DOHH2 (cell line): ENCODE results near the gene GIPC3.

Experiments used
- H3F3A ChIP-seq: fragments of 200-600 bp; sonication (generic), shearing (Covaris generic); 2 replicates; pipeline ENCODE4 v1.6.0; 2016; ENCODE audit warnings: antibody characterized with exemption, mild to moderate bottlenecking; ENCODE audit not compliant: control insufficient read depth, insufficient read depth
- H3K27ac ChIP-seq: fragments of 200-600 bp; sonication (generic); 2 replicates; pipeline ENCODE4 v1.5.1; 2014; ENCODE audit warnings: low read depth, mild to moderate bottlenecking, low read length, moderate library complexity
- H3K27me3 ChIP-seq: fragments of 200-600 bp; sonication (generic); 2 replicates; pipeline ENCODE4 v1.6.1; 2014; ENCODE audit warnings: mild to moderate bottlenecking, low read length, mixed read lengths; ENCODE audit not compliant: control insufficient read depth
- H3K36me3 ChIP-seq: fragments of 200-600 bp; sonication (generic); 2 replicates; pipeline ENCODE4 v1.6.1; 2014; ENCODE audit warnings: mild to moderate bottlenecking, low read length, moderate library complexity, mixed read lengths; ENCODE audit not compliant: control insufficient read depth
- H3K4me1 ChIP-seq: fragments of 200-600 bp; sonication (generic); 2 replicates; pipeline ENCODE4 v1.6.1; 2014; ENCODE audit warnings: mild to moderate bottlenecking, low read length, mixed read lengths; ENCODE audit not compliant: control insufficient read depth
- H3K4me2 ChIP-seq: fragments of 200-600 bp; sonication (generic); 2 replicates; pipeline ENCODE4 v1.6.0; 2014; ENCODE audit warnings: mild to moderate bottlenecking, low read length, moderate library complexity
- H3K4me3 ChIP-seq: fragments of 200-600 bp; sonication (generic); 2 replicates; pipeline ENCODE4 v1.5.1; 2014; ENCODE audit warnings: mild to moderate bottlenecking, low read length, mixed read lengths
- H3K79me2 ChIP-seq: fragments of 200-600 bp; sonication (generic); 2 replicates; pipeline ENCODE4 v1.6.1; 2014; ENCODE audit warnings: mild to moderate bottlenecking, low read length, mixed read lengths; ENCODE audit not compliant: control insufficient read depth
- H3K9me2 ChIP-seq: fragments of 200-600 bp; sonication (generic); replicated peaks from 2 replicates; pipeline ENCODE4 v1.6.1; 2014; ENCODE audit warnings: mild to moderate bottlenecking, low read length, mixed read lengths; ENCODE audit not compliant: control insufficient read depth
- H3K9me3 ChIP-seq: fragments of 200-600 bp; sonication (generic); 2 replicates; pipeline ENCODE4 v1.6.1; 2014; ENCODE audit warnings: antibody characterized with exemption, low read length, mixed read lengths; ENCODE audit not compliant: control insufficient read depth, insufficient read depth
- H4K20me1 ChIP-seq: fragments of 200-600 bp; sonication (generic); 2 replicates; pipeline ENCODE4 v1.6.0; 2014; ENCODE audit warnings: low read depth, mild to moderate bottlenecking, antibody characterized with exemption, low read length, moderate library complexity; ENCODE audit not compliant: control insufficient read depth, insufficient read depth
- CTCF ChIP-seq: fragments of 200-600 bp; sonication (generic); IDR thresholded peaks from one replicate; pipeline ENCODE4 v1.5.1; 2014; ENCODE audit warnings: antibody characterized with exemption, mild to moderate bottlenecking, low read depth, low read length; ENCODE audit not compliant: poor library complexity, severe bottlenecking
- EZH2phosphoT487 ChIP-seq: fragments of 200-600 bp; sonication (generic); IDR thresholded peaks from 2 replicates; pipeline ENCODE4 v1.6.1; 2017; ENCODE audit warnings: borderline replicate concordance, mild to moderate bottlenecking, antibody characterized with exemption, low read length, moderate library complexity, mixed read lengths

Gene GIPC3

DNA sequence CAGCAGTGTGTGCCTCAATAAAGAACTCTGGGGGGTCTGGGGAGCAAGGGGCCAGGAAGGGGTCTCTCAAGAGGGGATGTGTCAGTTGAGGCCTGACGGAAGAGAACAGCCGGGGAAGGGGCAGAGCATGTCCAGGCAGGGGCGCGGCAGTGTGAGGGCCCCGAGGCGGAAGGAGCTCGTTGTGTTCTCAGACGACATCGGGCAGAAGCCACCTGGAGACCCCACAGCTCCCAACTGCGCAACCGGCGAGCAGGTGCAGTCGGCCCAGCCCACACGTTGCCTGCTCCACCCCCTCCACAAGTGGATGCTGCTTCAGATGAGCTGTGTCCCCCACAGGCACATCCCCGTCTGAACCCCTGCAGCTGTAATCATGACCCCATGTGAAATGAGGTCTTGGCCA is 36.4 kb downstream of the GIPC3 start:
- TF ChIP-seq CTCF: no peak
- TF ChIP-seq EZH2phosphoT487: no peak
- Histone ChIP-seq H3K36me3 (peaks cover 20% of the 10 kb centered on the region), H3K4me2 (no peak overlapping the region), H3K27ac (no peak overlapping the region), H3K9me3 (no peaks in the 10 kb centered on the region), H3F3A (no peaks in the 10 kb centered on the region), H3K79me2 (peaks cover 27% of the 10 kb centered on the region), H3K9me2 (no peaks in the 10 kb centered on the region), H4K20me1 (peaks cover 5% of the 10 kb centered on the region; the same call in 1 of the 2 replicates), H3K27me3 (no peaks in the 10 kb centered on the region), H3K4me1 (peaks cover 30% of the 10 kb centered on the region), H3K4me3 (no peak overlapping the region)

DNA sequence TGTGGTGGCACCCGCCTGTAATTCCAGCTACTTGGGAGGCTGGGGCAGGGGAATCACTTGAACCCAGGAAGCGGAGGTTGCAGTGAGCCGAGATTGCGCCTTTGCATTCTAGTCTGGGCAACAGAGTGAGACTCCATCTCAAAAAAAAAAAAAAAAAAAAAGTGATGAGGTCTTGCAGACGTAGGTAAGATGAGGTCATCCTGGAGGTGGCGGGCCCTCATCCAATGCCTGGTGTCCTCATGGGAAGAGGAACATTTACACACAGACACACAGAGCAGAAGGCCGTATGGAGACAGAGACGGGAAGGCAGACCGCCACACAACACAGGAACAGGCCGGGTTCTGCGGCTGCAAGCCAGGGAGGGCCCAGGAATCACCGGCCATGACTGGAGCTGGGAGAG is 36.9 kb downstream of the GIPC3 start:
- Histone ChIP-seq H3F3A (no peaks in the 10 kb centered on the region), H3K4me3 (no peak overlapping the region), H3K27ac (no peak overlapping the region), H3K9me3 (no peaks in the 10 kb centered on the region), H3K27me3 (no peaks in the 10 kb centered on the region), H3K36me3 (peaks cover 20% of the 10 kb centered on the region), H4K20me1 (peaks cover 5% of the 10 kb centered on the region; the same call in 1 of the 2 replicates), H3K9me2 (no peaks in the 10 kb centered on the region), H3K4me2 (no peak overlapping the region), H3K4me1 (peaks cover 31% of the 10 kb centered on the region), H3K79me2 (peaks cover 27% of the 10 kb centered on the region)
- no peak for TF ChIP-seq CTCF
- no peak for TF ChIP-seq EZH2phosphoT487

GRCh38 chr19:3623716-3624115 is 38.4 kb downstream of the GIPC3 start:
- peaks cover 18% of the 10 kb centered on the region for H3K4me1 ChIP-seq
- H3K4me2 ChIP-seq: no peak overlapping the region
- peaks cover 14% of the 10 kb centered on the region for H3K36me3 ChIP-seq
- H3K27me3 ChIP-seq: no peaks in the 10 kb centered on the region
- no peaks in the 10 kb centered on the region for H3F3A ChIP-seq
- H3K27ac ChIP-seq: no peak overlapping the region
- peaks cover 27% of the 10 kb centered on the region for H3K79me2 ChIP-seq
- no peaks in the 10 kb centered on the region for H3K9me3 ChIP-seq
- no peak overlapping the region for H3K4me3 ChIP-seq
- H4K20me1 ChIP-seq: peaks cover 5% of the 10 kb centered on the region; the same call in 1 of the 2 replicates
- no peaks in the 10 kb centered on the region for H3K9me2 ChIP-seq
- TF ChIP-seq EZH2phosphoT487: no peak
- no peak for TF ChIP-seq CTCF
